Peyer's patch (tissue), 4 donors: ENCODE data around the gene SCAMP4.

ENCODE experiments used
- POLR2A ChIP-seq, 2 donors: fragments of 450-650 bp; IDR thresholded peaks; one replicate each; pipeline ENCODE4 v1.5.1; 2017; ENCODE audit warnings: antibody characterized with exemption in 2 of 2, mild to moderate bottlenecking in 2 of 2, moderate library complexity in 2 of 2
- TF ChIP-seq, protein P1 (sequence below), 6 experiments: fragments of 450-650 bp in 4 of 6; fragments of 200-600 bp in 2 of 6; sonication (generic) in 1 of 6; IDR thresholded peaks; one replicate each; pipeline ENCODE4 v1.5.1; 2017 to 2019; ENCODE audit warnings: antibody characterized with exemption in 6 of 6, mild to moderate bottlenecking in 3 of 6, moderate library complexity in 1 of 6

GRCh38 chr19:1875646-1876495 lies 29.3 kb upstream of the SCAMP4 start:
- TF ChIP-seq, protein P1, sequence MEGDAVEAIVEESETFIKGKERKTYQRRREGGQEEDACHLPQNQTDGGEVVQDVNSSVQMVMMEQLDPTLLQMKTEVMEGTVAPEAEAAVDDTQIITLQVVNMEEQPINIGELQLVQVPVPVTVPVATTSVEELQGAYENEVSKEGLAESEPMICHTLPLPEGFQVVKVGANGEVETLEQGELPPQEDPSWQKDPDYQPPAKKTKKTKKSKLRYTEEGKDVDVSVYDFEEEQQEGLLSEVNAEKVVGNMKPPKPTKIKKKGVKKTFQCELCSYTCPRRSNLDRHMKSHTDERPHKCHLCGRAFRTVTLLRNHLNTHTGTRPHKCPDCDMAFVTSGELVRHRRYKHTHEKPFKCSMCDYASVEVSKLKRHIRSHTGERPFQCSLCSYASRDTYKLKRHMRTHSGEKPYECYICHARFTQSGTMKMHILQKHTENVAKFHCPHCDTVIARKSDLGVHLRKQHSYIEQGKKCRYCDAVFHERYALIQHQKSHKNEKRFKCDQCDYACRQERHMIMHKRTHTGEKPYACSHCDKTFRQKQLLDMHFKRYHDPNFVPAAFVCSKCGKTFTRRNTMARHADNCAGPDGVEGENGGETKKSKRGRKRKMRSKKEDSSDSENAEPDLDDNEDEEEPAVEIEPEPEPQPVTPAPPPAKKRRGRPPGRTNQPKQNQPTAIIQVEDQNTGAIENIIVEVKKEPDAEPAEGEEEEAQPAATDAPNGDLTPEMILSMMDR (IDR thresholded peaks at IDR 0.05), result no peak
- TF ChIP-seq POLR2A (IDR thresholded peaks at IDR 0.05), result peak; percentile 87 to 91
